Lower lobe of right lung (tissue), 2 donors: ENCODE results near the gene ORM2. TPM values are rescaled to one million over a fixed set of nuclear protein-coding genes. Genes with fewer than 3 reads are reported as not detected.

Experiments
- ATAC-seq, 2 donors: fragments of 200-7000 bp; cut with Tn5 transposase; one replicate each; pipeline ENCODE4 v1.9.1; 2020 to 2022; ENCODE audit warnings: mild to moderate bottlenecking in 2 of 2, moderate library complexity in 2 of 2
- DNase-seq: peaks from one replicate; pipeline ENCODE4 v3.0.0-alpha.2; 2020
- H3K27ac ChIP-seq: fragments of 200-600 bp; one replicate; pipeline ENCODE4 v1.8.0; 2022
- H3K27me3 ChIP-seq: fragments of 200-600 bp; one replicate; pipeline ENCODE4 v1.8.0; 2022; ENCODE audit warnings: low read depth
- H3K36me3 ChIP-seq: fragments of 200-600 bp; one replicate; pipeline ENCODE4 v1.8.0; 2022; ENCODE audit warnings: mild to moderate bottlenecking
- H3K4me1 ChIP-seq: fragments of 200-600 bp; one replicate; pipeline ENCODE4 v1.8.0; 2022
- H3K4me3 ChIP-seq: fragments of 200-600 bp; one replicate; pipeline ENCODE4 v1.8.0; 2022; ENCODE audit warnings: mild to moderate bottlenecking
- H3K9me3 ChIP-seq: fragments of 200-600 bp; one replicate; pipeline ENCODE4 v1.8.0; 2022
- intact Hi-C: fragments of 100-400 bp; cut with DNase I; formaldehyde crosslinking; loops from one replicate; pipeline ENCODE4 v1.11.0; 2022
- total RNA-seq: library from RNA; stranded (reverse); fragmentation: NEBNext Ultra II Directional; extraction: Animal tissue kit (Norgen Biotek cat#: 25700); gene quantifications from one replicate; pipeline ENCODE4 v1.2.1, GENCODE V29; 2021
- TF ChIP-seq, protein P1 (sequence below): fragments of 200-600 bp; IDR thresholded peaks from one replicate; pipeline ENCODE4 v1.8.0; 2022; ENCODE audit warnings: antibody characterized with exemption, mild to moderate bottlenecking
- donor health status: DM: no; HTN: yes; CAD: no; lungs with severe emphysema.

The ORM2 gene
- total RNA-seq, 1 donor from 2014 or later: 3.1 TPM

DNA sequence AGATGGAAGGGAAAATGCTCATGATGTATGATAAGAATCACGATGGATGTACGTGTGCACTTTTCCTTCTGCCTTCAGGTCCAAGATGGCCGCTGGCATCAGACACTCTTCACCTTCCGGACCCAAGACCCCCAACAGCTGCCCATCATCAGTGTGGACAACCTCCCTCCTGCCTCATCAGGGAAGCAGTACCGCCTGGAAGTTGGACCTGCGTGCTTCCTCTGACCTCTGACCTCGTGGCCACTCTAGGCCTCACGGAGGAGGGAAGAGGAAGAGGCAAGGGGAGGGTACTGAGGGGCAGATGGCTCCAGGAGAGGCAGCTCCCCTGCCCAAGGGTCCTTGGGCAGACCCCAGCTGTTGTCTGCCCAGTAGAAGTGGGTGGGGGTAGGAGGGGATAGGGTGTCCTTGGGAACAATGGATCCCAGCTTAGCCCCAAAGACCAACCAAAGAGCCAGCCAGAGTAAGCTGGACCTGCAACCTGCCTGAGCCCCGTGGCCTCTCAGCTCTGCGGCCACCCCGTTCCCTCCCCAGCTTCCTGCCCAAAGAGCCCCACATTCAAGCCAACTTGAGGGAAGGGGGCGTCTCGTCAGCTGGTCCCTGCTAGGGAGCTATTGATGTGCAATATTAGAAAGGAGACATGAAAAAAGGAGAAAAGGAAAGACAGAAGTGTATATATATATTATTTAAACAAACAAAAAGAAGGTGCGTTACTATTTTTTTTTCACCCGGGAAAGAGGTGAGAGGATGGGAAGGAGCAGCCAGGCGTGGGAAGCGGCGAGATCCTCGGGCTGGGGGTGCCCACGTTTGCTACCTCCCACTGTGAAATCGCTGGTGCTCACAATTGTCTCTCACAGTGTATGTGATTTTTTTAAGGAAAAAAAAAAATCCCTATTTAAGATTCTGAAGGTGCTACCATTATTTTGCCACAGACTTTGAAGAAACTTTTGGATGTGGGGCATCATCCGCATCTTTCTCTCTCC is 18.9 kb upstream of the ORM2 start:
- intact Hi-C loops: no loop called here
- no peak for ATAC-seq
- H3K36me3 ChIP-seq: peaks cover 4% of the 10 kb centered on the region
- no peaks in the 10 kb centered on the region for H3K27me3 ChIP-seq
- H3K4me3 ChIP-seq: no peak overlapping the region
- H3K9me3 ChIP-seq: no peaks in the 10 kb centered on the region
- no peaks in the 10 kb centered on the region for H3K4me1 ChIP-seq
- H3K27ac ChIP-seq: no peak overlapping the region
- DNase-seq: no peak
- TF ChIP-seq, protein P1, sequence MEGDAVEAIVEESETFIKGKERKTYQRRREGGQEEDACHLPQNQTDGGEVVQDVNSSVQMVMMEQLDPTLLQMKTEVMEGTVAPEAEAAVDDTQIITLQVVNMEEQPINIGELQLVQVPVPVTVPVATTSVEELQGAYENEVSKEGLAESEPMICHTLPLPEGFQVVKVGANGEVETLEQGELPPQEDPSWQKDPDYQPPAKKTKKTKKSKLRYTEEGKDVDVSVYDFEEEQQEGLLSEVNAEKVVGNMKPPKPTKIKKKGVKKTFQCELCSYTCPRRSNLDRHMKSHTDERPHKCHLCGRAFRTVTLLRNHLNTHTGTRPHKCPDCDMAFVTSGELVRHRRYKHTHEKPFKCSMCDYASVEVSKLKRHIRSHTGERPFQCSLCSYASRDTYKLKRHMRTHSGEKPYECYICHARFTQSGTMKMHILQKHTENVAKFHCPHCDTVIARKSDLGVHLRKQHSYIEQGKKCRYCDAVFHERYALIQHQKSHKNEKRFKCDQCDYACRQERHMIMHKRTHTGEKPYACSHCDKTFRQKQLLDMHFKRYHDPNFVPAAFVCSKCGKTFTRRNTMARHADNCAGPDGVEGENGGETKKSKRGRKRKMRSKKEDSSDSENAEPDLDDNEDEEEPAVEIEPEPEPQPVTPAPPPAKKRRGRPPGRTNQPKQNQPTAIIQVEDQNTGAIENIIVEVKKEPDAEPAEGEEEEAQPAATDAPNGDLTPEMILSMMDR: no peak

DNA sequence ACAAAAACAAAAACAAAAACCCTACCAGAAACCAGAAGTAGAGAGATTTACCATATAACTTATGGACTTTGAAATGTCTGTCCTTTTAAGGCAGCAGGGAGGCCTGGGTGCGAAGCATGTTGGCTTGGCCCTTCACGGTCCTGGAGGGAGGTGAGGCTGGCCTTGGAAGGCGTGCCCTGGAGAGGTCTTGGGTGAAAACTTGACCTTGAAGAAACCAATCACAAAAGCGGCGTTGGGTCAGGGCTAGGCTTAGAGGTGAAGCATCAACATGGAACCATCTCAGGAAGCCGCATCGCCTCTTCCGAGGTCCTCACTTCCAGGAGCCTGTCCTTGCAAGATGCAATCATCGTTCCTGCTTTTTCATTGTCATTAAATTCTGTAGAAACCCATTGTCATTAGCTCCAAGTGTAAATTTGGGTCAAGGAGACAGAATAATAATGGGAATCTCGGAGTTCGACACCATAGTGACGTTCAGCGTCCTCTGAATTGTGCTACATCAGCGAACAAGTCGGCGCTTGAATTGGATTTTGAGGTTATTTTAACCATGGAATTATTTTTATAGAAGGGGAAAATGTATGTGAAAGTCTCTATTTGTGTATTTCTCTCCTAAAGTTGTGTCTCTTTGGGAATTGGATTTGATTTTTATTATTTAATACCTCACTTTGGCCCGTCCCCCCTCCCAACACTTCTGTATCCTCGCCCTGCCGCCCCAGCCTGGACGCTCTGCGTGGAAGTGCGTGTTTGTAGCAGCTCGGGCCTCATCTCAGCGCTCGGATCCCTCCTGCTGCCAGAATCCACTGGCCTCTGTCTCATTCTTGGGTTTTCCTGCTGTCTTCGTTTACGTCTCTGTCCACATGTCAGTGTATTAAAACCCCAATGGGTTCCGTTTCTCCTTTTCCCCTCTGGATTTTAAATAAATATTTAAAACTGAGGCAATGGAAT is 17.8 kb upstream of the ORM2 start:
- no peak overlapping the region for H3K27ac ChIP-seq
- no peak overlapping the region for H3K4me3 ChIP-seq
- intact Hi-C loops: no loop called here
- peaks cover 4% of the 10 kb centered on the region for H3K36me3 ChIP-seq
- DNase-seq: peak; percentile 37
- TF ChIP-seq, protein P1: no peak
- no peaks in the 10 kb centered on the region for H3K27me3 ChIP-seq
- H3K4me1 ChIP-seq: no peaks in the 10 kb centered on the region
- ATAC-seq: no peak
- H3K9me3 ChIP-seq: no peaks in the 10 kb centered on the region

DNA sequence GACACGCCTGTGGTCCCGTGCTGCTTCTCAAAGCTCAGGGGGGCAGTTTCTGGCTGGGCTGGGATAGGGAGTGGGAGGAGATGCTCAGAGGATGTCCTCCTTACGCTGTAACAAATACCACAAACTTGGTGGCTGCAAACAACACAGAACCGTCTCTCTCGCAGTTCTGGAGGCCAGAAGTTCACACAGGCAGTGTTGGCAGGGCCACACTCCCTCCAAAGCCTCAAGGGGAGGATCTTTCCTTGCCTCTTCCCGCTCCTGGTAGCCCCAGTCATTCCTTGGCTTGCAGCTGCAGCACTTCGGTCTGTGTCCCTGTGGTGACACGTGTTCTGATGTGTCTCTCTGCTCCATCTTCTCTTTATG is 17.2 kb upstream of the ORM2 start:
- DNase-seq (no peak), ATAC-seq (no peak)
- Histone ChIP-seq H3K4me3 (no peak overlapping the region), H3K36me3 (peaks cover 2% of the 10 kb centered on the region), H3K9me3 (no peaks in the 10 kb centered on the region), H3K27ac (no peak overlapping the region), H3K4me1 (no peaks in the 10 kb centered on the region), H3K27me3 (no peaks in the 10 kb centered on the region)
- TF ChIP-seq, protein P1: no peak
- intact Hi-C loops: no loop called here

DNA sequence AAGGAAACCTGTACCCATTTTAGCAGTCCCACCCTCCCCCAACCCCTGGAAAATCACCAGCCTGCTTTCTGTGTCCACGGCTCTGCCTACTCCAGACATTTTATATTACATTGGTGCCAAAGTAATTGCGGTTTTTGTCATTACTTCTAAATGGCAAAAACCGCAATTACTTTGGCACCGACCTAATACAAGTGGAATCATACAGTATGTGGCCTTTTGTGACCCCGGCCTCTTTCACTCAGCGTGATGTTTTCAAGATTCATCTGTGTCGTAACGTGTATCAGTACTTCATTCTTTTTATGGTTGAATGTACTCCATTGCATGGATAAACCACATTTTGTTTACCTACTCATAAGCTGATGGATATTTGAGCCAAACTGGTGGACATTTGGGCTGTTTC is 16.5 kb upstream of the ORM2 start:
- TF ChIP-seq, protein P1: no peak
- H3K27me3 ChIP-seq: no peaks in the 10 kb centered on the region
- no peak overlapping the region for H3K27ac ChIP-seq
- ATAC-seq: no peak
- H3K4me1 ChIP-seq: peaks cover 5% of the 10 kb centered on the region
- no peaks in the 10 kb centered on the region for H3K36me3 ChIP-seq
- H3K4me3 ChIP-seq: no peak overlapping the region
- no peaks in the 10 kb centered on the region for H3K9me3 ChIP-seq
- intact Hi-C loops: no loop called here
- DNase-seq: no peak

DNA sequence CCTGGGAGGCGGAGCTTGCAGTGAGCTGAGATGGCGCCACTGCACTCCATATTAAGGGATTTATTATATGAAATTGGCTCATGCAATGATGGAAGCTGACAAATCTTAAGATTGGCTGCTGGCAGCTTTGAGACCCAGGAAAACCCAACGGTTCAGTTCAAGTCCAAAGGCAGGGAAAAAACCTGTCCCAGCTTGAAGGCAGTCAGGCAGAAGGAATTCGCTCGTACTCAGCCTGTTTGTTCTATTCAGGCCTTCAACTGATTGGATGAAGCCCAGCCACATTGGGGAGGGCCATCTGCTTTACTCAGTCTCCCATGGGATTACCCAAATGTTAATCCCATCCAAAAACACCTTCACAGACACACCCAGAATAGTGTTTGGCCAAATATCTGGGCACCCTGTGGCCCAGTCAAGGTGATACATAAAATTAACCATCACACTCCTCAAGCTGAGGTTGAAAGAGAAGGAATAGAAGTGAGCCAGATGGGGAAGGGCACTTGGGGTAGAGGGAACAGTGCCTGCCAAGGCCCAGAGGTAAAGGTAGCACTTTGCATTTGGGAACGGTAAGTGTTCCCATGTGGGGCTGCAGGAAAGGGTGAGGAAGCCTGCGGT is 15.3 kb upstream of the ORM2 start:
- Histone ChIP-seq H3K27me3 (no peaks in the 10 kb centered on the region), H3K4me1 (peaks cover 5% of the 10 kb centered on the region), H3K27ac (no peak overlapping the region), H3K9me3 (no peaks in the 10 kb centered on the region), H3K4me3 (no peak overlapping the region), H3K36me3 (no peaks in the 10 kb centered on the region)
- intact Hi-C loops: no loop called here
- TF ChIP-seq, protein P1: no peak
- no peak for DNase-seq
- ATAC-seq: no peak
